Mammary epithelial cell (primary cell): ENCODE data around the gene SUV39H2.

Experiments used
- EZH2 ChIP-seq: IDR thresholded peaks from 2 replicates; pipeline ENCODE4 v1.6.1; 2012; ENCODE audit warnings: low read length, inconsistent platforms, borderline replicate concordance
- TF ChIP-seq, protein P1 (sequence below), 2 donors: IDR thresholded peaks in 1 of 2; conservative IDR thresholded peaks in 1 of 2; 2 replicates each; pipeline ENCODE4 v1.5.1; 2011 to 2012; ENCODE audit warnings: inconsistent platforms in 2 of 2, low read length in 2 of 2, mild to moderate bottlenecking in 2 of 2, control low read depth in 1 of 2, low read depth in 1 of 2; ENCODE audit not compliant: insufficient read depth in 1 of 2; ENCODE audit errors: extremely low read depth in 1 of 2

DNA sequence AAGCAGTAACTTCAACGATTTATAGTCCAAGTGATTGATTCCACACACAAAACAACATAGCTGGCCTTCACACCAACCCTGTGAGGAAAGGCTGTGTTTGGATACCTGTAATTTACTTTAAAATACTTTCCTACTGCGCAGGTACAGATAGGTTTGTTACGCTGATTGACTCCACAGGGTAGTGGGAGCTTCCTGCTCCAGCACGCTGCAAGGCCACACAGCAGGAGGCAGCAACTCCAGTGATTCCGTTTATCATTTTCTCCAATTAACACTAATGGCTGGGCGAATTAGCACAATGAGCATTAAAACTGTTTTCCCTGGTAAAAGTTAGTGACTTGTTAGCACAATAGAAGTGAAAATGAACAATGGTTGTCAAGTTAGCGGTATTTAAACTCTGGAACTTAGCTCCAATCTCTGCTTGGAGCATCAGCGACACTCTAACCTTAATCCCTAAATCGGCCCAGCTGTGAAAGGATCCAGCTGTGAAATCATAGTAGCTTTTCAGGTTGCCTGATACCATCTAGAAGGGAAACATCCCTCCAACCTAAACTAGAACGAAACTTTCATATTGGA is 74.3 kb downstream of the SUV39H2 start:
- TF ChIP-seq, protein P1, sequence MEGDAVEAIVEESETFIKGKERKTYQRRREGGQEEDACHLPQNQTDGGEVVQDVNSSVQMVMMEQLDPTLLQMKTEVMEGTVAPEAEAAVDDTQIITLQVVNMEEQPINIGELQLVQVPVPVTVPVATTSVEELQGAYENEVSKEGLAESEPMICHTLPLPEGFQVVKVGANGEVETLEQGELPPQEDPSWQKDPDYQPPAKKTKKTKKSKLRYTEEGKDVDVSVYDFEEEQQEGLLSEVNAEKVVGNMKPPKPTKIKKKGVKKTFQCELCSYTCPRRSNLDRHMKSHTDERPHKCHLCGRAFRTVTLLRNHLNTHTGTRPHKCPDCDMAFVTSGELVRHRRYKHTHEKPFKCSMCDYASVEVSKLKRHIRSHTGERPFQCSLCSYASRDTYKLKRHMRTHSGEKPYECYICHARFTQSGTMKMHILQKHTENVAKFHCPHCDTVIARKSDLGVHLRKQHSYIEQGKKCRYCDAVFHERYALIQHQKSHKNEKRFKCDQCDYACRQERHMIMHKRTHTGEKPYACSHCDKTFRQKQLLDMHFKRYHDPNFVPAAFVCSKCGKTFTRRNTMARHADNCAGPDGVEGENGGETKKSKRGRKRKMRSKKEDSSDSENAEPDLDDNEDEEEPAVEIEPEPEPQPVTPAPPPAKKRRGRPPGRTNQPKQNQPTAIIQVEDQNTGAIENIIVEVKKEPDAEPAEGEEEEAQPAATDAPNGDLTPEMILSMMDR (conservative IDR thresholded peaks at IDR 0.05 in 1 of 2, IDR thresholded peaks at IDR 0.05 in 1 of 2; ENCODE audit: extremely low read depth in 1 of 2, insufficient read depth in 1 of 2, low read depth in 1 of 2, low read length in 2 of 2) = peak in 1 of 2 donors; percentile 27
- TF ChIP-seq EZH2 = no peak
